GM11168 (cell line): Measurements from ENCODE around the gene CPEB4.

Experiments used
- in situ Hi-C: fragments of 300-500 bp; cut with MboI; formaldehyde crosslinking; loops from one replicate; pipeline ENCODE4 v1.12.0; 2022; ENCODE audit warnings: low sequenced_read_pairs; ENCODE audit not compliant: unreplicated experiment

Gene CPEB4

DNA sequence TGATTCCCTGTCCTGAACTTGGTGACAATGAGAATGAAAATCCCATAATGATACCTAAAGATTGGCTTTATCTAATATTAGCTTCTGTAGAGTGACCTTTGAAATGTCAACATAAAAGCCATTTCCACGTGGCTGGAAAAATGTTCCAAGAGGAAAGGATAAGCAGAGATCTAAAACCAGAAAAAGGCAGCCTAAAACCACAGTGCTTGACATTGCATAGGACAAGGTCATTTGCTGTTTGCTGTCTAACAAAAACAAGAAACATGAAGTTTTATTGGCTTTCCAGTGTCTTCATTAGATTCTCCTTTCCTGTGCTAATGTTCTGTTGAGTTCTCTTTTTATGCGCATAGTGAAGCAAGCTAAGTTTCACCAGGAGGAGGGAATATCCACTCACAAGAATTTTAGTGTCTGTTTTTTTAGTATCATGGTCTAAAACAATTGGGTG, 44.6 kb downstream of the CPEB4 start:
- in situ Hi-C loops = no loop called here

DNA sequence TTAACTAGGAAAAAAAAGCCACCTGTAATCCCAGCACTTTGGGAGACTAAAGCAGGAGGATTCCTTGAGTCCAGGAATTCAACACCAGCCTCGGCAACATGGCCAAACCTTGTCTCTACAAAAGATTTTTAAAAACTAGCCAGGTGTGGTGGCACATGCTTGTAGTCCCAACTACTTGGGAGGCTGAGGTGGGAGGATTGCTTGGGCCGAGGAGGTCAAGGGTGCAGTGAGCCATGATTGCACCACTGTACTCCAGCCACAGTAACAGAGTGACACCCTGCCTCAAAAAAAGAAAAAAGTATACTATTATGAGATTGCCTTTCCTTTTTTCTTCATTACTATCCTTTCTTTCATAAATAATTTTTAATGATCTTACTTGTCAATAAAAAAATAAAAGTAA, 45.8 kb downstream of the CPEB4 start:
- in situ Hi-C loops = no loop called here

DNA sequence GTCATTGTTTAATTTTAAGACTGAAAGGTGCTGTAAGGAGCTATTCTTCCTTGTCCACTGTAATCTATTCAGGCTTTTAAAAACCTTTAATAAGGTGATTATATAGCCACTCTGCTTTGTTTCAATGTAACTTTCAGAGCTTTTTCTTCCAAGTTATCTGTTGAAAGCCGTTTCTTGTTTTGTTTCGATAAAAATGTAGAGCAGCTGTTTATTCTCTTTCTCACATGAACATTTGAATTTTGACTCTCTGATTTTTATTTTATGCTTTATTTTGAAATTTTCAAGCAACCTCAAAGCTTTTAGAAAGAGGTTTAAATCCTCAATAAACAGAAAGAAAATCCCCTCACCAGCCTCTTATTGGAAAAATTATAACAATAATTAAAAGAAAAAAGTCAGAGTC, 47.2 kb downstream of the CPEB4 start:
- in situ Hi-C loops = no loop called here

DNA sequence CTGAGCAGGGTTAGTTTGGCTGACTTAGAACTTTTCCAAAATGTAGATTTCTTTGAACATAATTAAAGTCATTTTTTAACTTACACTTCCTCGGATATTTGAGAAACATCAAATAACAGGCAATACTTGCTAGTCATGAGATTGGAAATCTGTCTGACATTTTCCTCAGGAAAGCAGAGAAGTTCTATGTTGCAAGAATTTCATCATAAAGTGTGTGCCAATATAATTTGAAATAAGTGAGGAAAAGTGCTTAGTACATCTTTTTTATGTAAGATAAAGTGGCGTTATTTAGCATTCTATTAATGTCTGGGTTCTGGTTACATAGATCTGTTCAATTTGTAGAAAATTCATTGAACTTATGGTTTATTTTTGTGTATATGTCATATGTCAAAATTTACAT, 52.1 kb downstream of the CPEB4 start:
- in situ Hi-C loops = no loop called here

DNA sequence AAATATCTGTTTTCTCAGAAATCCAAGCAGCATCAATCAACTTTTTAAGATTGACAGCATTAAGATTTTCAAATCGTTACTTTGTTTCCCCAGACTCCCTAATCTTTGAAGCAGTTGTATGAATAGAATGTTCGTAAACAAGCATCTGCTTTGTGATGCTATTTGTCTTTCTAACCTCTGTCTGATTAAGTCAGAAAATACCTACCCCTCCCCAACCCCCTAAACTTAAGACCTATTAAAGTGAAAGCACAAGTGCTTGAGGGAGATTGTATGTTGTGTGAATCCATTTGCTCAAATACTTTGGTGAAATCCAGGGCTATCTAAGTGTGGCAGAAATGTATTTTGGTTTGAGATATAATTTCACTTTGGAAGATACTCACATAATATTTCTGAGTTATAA, 53.0 kb downstream of the CPEB4 start:
- in situ Hi-C loops = no loop called here

DNA sequence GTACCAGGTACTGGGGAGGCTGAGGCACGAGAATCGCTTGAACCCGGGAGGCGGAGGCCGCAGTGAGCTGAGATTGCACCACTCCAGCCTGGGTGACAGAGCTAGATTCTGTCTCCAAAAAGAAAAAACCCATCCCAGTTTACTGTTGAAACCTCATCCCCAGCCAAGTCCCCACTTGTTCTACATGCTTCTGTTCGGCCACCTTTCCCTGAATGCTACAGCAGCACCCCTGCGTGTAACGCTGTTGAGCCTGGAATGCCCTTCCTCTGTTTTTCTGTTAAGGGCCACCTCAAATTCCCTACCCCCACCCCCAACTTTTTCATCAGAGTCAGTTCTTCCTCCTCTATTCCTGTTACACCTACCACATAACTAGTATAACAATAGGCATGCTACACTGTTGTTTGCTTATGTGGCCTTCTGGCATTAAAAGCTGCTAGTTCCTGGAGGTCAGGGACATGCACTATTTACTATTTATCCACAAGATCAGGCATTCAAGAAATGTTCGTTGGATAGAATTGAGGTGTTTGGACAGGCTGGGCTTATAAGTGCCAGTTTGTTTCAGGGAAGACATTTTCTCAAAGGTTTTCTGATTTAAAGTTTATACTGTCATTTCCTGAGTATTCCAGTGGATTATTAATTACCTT, 53.7 kb downstream of the CPEB4 start:
- in situ Hi-C loops = no loop called here

DNA sequence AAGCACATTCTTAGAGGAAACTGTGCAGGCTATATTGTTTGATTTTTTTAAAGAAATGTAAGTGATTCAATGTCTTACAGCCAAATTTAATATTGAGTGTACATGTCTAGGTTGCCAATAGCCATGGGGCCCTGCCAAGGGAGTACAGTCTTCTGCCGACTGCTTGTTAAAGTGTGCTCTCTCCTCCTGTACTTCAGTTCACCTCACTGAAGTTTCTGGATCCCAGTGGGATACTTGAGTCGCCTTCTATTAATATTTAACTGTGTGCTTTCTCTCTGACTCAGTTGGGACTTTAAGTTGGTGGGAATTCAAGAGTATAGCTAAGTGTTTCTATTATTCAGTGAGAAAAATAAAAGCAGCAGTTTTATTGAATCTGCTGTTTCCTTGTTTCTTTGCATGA, 56.4 kb downstream of the CPEB4 start:
- in situ Hi-C loops = no loop called here

DNA sequence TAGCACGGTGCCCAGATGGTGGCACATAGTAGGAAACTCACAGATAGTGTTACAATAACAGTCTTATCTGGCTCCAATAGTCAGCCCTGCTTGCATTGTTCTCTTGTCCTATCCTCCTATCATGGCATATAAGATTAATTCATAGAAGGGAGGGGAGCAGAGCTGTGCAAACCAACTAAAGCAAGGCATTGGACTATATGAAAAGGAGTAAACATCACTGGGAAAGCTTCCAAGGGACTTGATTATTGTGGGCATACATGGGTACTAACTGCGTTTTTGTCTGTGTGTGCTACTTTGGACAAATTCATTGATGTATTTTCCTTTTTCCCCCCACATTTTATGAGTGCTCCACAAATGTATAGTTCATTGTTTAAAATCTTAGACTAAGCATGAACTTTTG, 57.0 kb downstream of the CPEB4 start:
- in situ Hi-C loops = no loop called here

DNA sequence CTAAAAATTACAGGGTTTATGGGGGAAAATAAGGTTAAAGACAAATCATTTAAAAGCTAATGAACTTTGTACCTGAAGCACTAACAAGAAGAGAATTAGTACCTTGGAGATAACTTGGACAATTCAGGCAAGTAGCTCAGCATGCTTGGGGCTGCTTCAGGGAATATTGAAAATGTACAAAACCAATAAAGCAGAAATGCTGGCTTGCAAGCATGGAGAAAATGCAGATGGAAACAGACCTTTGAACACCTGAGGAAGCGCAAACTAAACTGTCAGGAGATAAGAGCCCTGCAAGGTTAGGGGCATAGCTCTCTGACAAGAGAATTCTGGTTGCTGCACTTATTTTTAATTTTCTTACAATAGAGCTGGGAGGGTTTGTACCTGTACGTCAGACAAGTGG, 58.2 kb downstream of the CPEB4 start:
- in situ Hi-C loops = no loop called here

DNA sequence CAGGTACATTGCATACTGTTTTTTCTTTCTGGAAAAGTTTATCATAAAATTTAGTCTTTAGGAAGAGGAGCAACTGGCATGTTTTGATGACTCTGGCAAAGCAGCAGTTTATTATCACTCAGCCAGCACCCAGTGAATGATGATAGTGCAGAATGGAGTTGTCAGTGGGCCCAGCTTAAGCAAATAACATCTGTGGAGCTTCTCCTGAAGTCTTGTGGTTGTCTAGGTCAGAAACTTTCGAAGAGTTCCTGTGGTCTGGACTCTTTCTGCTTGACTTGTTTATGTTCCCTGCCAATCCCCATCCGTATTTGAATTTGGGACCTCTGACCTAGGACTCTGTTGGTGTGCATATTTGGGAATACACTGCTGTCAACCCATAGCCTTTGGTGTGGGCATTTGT, 62.7 kb downstream of the CPEB4 start:
- in situ Hi-C loops = no loop called here

DNA sequence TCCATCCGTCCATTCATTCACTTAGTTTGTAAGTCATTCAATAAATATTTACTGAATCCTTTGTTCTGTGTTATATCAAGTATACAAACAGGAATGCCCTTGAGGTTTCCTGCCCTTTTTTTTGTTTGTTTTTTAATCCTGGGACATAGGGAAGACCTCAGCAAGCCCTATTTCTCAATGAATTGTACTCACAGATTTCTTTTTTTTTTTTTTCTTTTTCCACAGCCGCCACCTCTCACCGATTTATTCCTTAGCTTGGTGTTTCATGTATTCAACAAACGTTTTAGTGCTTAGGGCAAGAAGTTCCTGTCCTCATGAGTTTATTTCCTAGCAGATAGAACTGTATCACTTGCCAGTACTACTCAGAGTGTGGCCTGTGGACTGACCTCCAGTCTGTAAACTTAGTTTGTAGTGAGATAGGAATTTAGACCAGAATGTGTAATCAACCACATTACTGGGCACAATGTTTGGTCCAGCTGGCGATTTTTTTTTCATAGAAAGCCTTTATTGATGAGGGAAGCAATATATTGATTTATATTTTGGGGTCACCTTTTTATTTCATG, 65.5 kb downstream of the CPEB4 start:
- in situ Hi-C loops = no loop called here

DNA sequence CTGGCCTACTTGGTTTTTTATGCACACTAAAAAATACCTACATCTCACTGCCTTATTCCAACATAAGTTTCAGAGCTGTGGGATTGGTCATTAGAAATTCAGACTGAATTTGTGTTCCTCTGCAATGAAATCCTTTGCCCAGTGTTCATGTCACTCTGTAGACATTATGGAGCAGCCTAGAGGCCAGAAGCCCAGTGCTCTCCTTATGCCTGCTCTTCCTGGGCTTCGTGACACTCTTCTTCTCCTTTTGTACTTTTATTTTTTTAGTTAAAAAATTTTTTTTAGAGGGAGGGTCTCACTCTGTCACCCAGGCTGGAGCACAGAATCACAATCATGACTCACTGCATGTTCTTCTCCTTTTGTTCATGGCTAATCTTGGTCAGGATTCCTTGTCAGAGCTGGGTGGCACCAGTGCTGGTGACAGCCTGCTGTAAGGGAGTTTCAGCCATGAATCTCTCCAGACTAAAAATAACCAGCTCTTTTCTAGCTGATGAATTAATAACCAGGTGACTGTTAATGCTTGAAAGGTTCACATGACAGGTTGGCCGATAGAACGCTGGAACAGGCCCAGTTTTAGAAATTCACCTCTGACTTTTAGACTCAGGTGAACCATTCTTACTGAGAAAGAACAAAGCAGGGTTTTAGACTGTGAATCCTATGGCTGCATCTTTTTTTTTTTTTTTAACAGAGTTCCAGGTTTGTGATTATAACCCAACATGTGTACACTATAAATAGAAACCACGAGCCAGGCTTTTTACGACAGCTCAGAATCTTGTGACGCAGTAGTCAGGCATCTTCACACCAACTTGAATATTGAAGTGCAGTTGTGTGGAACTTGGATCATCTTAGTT, 66.7 kb downstream of the CPEB4 start:
- in situ Hi-C loops = no loop called here

DNA sequence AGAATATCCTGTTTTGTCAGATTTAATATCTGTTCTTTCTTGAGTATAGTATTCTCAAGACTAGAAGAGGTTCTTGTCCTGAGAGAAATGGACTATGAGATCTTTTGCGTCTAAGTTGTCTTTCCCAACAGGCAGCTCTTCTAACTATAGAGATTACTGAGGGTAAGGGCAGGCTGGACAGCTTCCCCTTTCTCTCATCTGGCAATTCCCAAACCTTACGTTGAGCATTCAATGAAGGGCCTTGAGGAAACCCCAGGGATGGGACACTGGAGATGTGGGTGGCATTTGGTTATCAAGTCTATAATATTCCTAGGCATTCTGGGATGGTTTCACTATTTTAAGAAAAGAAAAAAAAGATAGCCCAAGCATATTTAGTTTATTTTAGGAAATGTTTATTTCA, 72.8 kb downstream of the CPEB4 start:
- in situ Hi-C loops = no loop called here

DNA sequence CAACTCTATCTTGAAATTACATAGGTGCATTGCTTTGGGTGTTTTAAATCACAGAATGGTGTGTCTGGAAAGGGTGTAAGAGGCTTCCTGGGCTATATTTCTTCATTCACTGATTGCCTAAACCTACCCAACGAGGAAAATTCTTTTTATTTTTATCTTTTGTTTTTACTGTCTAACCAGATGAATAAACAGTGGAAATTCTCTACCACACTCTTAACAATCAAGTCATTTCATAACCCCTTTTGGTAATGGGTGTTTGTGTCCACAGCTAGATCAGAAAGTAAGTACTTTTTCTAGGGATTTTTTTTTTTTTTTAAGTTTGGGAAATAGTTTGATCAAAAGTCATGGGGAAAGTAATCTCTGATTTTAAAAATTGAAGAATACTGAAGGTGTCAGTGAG, 73.3 kb downstream of the CPEB4 start:
- in situ Hi-C loops = no loop called here

DNA sequence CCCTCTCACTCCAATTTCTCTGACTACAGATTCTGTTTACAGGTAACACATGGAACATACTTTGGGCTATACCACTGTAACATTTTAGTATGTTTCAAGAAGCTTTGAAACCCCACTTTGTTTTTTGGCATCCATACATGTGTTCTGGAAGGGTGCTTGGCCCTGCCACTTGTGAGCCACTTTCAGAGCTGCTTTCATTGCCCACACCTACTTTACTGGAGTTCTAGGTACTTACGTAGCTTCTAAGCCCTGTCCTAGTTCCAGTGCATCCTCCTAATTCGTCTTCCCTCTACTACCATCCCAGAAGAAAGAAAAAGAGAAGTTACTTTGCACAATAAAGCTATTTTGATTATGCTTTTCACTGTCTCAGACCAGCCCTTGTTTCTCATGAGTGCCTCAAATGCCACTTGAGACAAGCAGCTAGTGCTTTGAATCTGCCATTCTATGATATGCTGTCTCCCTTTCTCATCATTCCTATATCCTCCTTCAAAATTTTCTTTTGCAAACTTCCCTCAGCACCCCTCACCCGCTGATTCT, 74.4 kb downstream of the CPEB4 start:
- in situ Hi-C loops = no loop called here

DNA sequence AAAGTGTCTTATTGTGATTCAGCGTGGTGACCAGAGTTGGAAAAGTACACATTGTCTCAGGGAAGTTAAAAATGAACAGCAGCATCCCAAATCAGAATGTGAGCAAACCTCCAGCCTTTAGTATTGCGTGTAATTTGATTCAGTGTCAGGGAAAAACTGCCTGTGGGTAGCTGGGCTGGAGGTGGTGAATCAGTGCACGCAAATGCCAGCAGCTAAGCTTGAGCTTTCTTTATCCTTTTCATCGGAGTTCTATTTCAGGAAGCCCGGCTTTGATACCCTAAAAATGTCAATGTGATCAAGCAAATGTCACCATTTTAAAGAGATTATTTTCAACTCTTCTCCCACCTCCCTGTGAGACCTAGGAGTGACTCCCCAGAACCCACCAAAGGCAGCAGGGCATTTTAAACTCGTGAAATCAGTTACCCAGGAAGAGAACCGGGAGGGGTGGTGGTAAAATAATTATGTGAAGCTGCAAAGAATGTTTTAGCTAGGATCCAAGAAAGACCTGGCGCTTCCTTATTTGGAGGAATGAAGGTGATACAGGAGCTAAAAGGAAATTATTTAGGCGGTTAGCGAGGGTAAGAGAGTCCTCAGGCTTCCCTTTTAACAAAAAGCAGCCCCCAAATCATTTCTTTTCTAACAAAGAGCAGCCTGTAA, 75.2 kb downstream of the CPEB4 start:
- in situ Hi-C loops = no loop called here

DNA sequence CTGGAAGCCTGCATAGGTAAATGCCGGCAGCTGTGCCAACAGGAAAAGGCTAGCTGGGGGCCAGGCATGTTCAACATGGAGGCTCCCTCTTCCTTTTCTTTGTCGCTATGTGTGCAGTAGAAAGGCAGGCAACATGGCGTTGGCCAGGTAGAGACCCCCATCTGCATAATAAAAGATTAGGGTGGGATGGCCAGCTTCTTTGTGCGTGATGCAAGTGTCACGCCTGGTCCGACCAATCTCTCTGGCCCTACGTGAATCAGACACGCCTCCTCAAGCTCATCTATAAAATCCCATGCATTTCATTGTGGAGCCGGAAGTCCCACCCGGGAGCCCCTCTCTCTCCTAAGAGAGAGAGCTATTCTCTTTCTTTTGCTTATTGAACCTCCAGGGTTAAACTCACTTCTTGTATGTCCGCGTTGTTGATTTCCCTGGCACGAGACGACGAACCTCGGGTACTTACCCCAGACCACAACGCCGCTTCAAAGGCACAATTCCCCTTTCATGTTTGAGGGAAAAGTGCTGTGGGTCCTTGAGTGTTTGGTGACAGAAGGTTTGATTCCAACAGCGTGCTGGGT, 75.8 kb downstream of the CPEB4 start:
- in situ Hi-C loops = no loop called here

DNA sequence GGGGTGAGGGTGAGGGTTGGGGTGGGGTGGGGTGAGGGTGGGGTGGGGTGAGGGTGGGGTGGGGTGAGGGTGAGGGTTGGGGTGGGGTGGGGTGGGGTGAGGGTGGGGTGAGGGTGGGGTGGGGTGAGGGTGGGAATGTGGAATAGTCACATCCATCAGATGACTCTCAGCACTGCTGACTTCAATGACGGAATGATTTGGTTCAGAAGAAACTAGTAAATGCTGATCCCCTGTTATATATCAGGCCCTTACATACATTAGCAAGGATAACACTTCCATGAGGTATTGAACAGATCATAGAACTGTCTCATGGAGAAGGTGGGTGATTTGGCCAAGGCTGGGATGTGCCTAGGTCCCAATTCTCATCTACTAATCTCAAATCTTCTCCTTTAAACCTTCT, 76.4 kb downstream of the CPEB4 start:
- in situ Hi-C loops = no loop called here

DNA sequence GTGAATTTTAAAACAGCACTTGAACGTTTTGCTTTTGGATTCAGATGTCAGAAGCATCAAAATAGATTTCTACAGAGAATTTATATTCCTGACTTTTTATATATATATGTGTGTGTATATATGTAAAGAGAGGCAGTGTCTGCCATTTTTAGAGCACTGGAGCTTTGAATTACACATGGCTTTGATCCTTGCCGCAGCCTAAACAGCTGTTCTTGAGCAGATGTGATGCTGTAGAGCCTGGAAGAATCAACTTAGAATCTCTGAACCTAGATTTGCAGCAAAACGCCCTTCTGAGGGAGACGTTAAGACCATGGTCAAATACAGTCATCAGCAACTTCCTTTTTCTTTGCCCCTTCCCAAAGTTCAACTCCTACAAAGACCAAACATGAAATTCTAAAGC, 79.1 kb downstream of the CPEB4 start:
- in situ Hi-C loops = loop anchor here (5.0 kb wide), 1 partner anchor 350 kb away; the partner anchor contains the start of gene BOD1

DNA sequence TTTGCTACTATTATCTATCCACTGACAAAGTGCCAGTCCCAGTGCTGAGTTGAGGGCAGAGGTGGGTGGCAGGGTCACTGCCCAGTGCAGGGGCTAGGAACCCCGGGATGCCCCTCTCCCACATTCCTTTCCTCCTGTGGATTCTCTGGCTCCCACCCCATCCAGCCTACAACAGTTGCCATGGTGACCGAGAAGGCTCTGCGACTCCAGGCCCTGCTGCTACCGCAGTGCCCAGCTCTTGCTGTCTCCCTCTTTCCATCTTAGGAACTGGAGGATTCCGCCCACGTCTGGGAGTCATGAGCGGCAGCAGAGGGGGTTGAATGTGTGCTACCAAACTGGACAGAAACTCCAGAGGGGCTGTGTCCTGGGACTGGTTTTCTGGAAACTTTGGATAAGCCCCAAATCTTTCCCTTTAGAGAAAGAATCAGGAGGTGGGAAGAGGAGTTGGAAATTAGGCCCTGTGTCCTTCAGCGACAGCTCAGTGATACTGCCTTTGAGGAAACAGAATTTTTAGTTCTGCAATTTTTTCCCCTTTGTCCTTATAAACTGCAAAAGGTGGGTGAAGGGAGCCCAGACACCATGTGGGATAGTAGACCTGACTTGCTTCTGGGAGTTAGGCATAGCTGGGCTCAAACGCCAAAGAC, 80.1 kb downstream of the CPEB4 start:
- in situ Hi-C loops = loop anchor here (5.0 kb wide), 1 partner anchor 351 kb away; the partner anchor contains the start of gene BOD1
